Panc1 (cell line): Measurements from ENCODE around the gene MBNL2. TPM values are rescaled to one million over a fixed set of nuclear protein-coding genes. Genes with fewer than 3 reads are reported as not detected.
A peak's percentile ranks its signal among the peaks of the same experiment; 100 is the strongest.

Source experiments
- ATAC-seq: fragments of 200-7000 bp; cut with Tn5 transposase; 2 replicates; pipeline ENCODE4 v1.9.1; 2020; ENCODE audit warnings: mild to moderate bottlenecking, moderate library complexity
- BruUV-seq: library from RNA; stranded (reverse); fragments of 400-500 nt; replicated peaks from 2 replicates; lab custom pipeline; 2021; lab: Mats Ljungman, UMichigan
- CTCF ChIA-PET: fragments of 300-600 bp; sonication (Branson Sonifier 250); formaldehyde crosslinking; loops from one replicate; lab custom pipeline; 2022; ENCODE audit warnings: antibody characterized with exemption; lab: Charles Lee
- POLR2A ChIA-PET: fragments of 300-600 bp; sonication (Branson Sonifier 250); formaldehyde crosslinking; loops from one replicate; lab custom pipeline; 2022; ENCODE audit warnings: antibody characterized with exemption; lab: Charles Lee
- DNase-seq: peaks from one replicate; pipeline ENCODE4 v3.0.0-alpha.2; 2010; ENCODE audit warnings: low read depth, low spot score
- H3K27ac ChIP-seq: 2 replicates; pipeline ENCODE4 v1.5.1; 2011; ENCODE audit warnings: mild to moderate bottlenecking, low read length, inconsistent platforms
- H3K27me3 ChIP-seq: fragments of 200-500 bp; sonication (Bioruptor generic); 2 replicates; pipeline ENCODE4 v1.6.0; 2014; ENCODE audit warnings: low read length, inconsistent platforms; ENCODE audit not compliant: control insufficient read depth, insufficient read depth
- H3K36me3 ChIP-seq: fragments of 200-500 bp; sonication (Bioruptor generic); 2 replicates; pipeline ENCODE4 v1.5.1; 2014; ENCODE audit warnings: inconsistent platforms, mild to moderate bottlenecking, low read length, moderate library complexity; ENCODE audit not compliant: control insufficient read depth, insufficient read depth
- H3K4me1 ChIP-seq: 2 replicates; pipeline ENCODE4 v1.5.1; 2011; ENCODE audit warnings: inconsistent platforms, mild to moderate bottlenecking, low read length, moderate library complexity; ENCODE audit not compliant: control insufficient read depth, insufficient read depth
- H3K4me3 ChIP-seq, 2 experiments: 2 replicates each; pipeline ENCODE4 v1.5.1; 2011 to 2012; ENCODE audit warnings: low read depth in 2 of 2, low read length in 2 of 2, mild to moderate bottlenecking in 2 of 2, inconsistent platforms in 1 of 2, moderate library complexity in 1 of 2
- H3K9me3 ChIP-seq: fragments of 200-500 bp; sonication (Bioruptor generic); 2 replicates; pipeline ENCODE4 v1.5.1; 2014; ENCODE audit warnings: low read depth, mild to moderate bottlenecking, inconsistent platforms, low read length, moderate library complexity; ENCODE audit not compliant: control insufficient read depth, insufficient read depth
- CTCF ChIP-seq: fragments of 450-650 bp; IDR thresholded peaks from 2 replicates; pipeline ENCODE4 v1.5.1; 2017; ENCODE audit warnings: mild to moderate bottlenecking
- POLR2AphosphoS5 ChIP-seq: IDR thresholded peaks from 2 replicates; pipeline ENCODE4 v1.6.1; 2012; ENCODE audit warnings: mild to moderate bottlenecking, low read depth, low read length, moderate library complexity
- REST ChIP-seq, 2 experiments: IDR thresholded peaks; 2 replicates each; pipeline ENCODE4 v1.6.1; 2011 to 2012; ENCODE audit warnings: low read depth in 2 of 2, control low read depth in 1 of 2, low read length in 1 of 2, mild to moderate bottlenecking in 1 of 2, moderate library complexity in 1 of 2; ENCODE audit not compliant: insufficient read depth in 1 of 2
- SIN3A ChIP-seq: IDR thresholded peaks from 2 replicates; pipeline ENCODE4 v1.6.1; 2012; ENCODE audit warnings: low read depth, mild to moderate bottlenecking, low read length, moderate library complexity, borderline replicate concordance; ENCODE audit not compliant: insufficient read depth
- TCF7L2 ChIP-seq: IDR thresholded peaks from 2 replicates; pipeline ENCODE4 v1.6.1; 2011; ENCODE audit warnings: mild to moderate bottlenecking, low read depth, low read length, inconsistent platforms
- in situ Hi-C: cut with HindIII; loops from 2 replicates; pipeline ENCODE4 v1.10.0; 2016; ENCODE audit warnings: low sequenced_read_pairs, low pct_unique_long_range_greater_than_20kb
- intact Hi-C: fragments of 100-400 bp; cut with micrococcal nuclease; formaldehyde crosslinking; loops from one replicate; pipeline ENCODE4 v1.10.0; 2022; ENCODE audit not compliant: unreplicated experiment
- total RNA-seq: library from RNA; stranded (reverse); gene quantifications from one replicate; pipeline ENCODE4 v1.2.1, GENCODE V29; 2021; ENCODE audit not compliant: unreplicated experiment

Gene MBNL2
- total RNA-seq, 1 experiment from 2014 or later, result 103 TPM

- DNase-seq, result no peak
- Histone ChIP-seq H3K9me3 (no peaks in the 10 kb centered on the region), H3K36me3 (peaks cover 16% of the 10 kb centered on the region; the same call in 1 of the 2 replicates), H3K27ac (peak overlapping the region; percentile 99), H3K27me3 (no peaks in the 10 kb centered on the region), H3K4me1 (peaks cover 94% of the 10 kb centered on the region), H3K4me3 (no peak overlapping the region; a peak in 1 of 4 replicates)
- TF ChIP-seq POLR2AphosphoS5 (0 out of 2 replicates have a peak, but pooled peaks have one; percentile 4), REST (IDR thresholded peaks at IDR 0.05; ENCODE audit: insufficient read depth in 1 of 2, low read depth in 2 of 2, low read length in 1 of 2) (no peak)
- in situ Hi-C loops (no loop called here), intact Hi-C loops (no loop called here)
- ChIA-PET CTCF (no interaction called here), POLR2A (no interaction called here)
- ATAC-seq, result no peak
- no TSS peak for BruUV-seq
These were observed 53.8 kb downstream of the MBNL2 start for GRCh38 chr13:97275776-97276501.

- Histone ChIP-seq H3K27me3 (no peaks in the 10 kb centered on the region), H3K36me3 (peaks cover 16% of the 10 kb centered on the region; the same call in 1 of the 2 replicates), H3K9me3 (no peaks in the 10 kb centered on the region), H3K4me3 (no peak overlapping the region), H3K4me1 (peaks cover 96% of the 10 kb centered on the region), H3K27ac (peak overlapping the region; percentile 99)
- CTCF ChIA-PET, result interaction anchor here (1.0 kb wide), 1 partner anchor 9 kb away, joined by 3 read pairs; no protein-coding TSS in a partner anchor
- POLR2A ChIA-PET, result interaction anchor here (0.6 to 1.2 kb wide), 2 partner anchors 21 to 167 kb away, joined by 3 to 4 read pairs; no protein-coding TSS in a partner anchor
- TSS peak; percentile 33 for BruUV-seq
- ATAC-seq, result 0 out of 2 replicates have a peak, but pooled peaks have one; percentile 14
- intact Hi-C loops (no loop called here), in situ Hi-C loops (no loop called here)
- no peak for DNase-seq
- TF ChIP-seq SIN3A, result no peak
- TF ChIP-seq CTCF, result no peak
- no peak for TF ChIP-seq REST (IDR thresholded peaks at IDR 0.05; ENCODE audit: insufficient read depth in 1 of 2, low read depth in 2 of 2, low read length in 1 of 2)
- TF ChIP-seq TCF7L2, result no peak
- no peak for TF ChIP-seq POLR2AphosphoS5
These were observed 54.7 kb downstream of the MBNL2 start for GRCh38 chr13:97276862-97277269.
